Lower leg skin (tissue), 3 donors: ENCODE measurements around the gene MDGA2.

Experiments
- POLR2A ChIP-seq, 2 donors: fragments of 450-650 bp; IDR thresholded peaks; one replicate each; pipeline ENCODE4 v1.6.1; 2016 to 2017; ENCODE audit warnings: antibody characterized with exemption in 2 of 2, mild to moderate bottlenecking in 1 of 2, moderate library complexity in 1 of 2
- TF ChIP-seq, protein P1 (sequence below), 3 donors: fragments of 450-650 bp; IDR thresholded peaks; one replicate each; pipeline ENCODE4 v1.5.1; 2016; ENCODE audit warnings: antibody characterized with exemption in 3 of 3, mild to moderate bottlenecking in 3 of 3, moderate library complexity in 2 of 3

- TF ChIP-seq, protein P1, sequence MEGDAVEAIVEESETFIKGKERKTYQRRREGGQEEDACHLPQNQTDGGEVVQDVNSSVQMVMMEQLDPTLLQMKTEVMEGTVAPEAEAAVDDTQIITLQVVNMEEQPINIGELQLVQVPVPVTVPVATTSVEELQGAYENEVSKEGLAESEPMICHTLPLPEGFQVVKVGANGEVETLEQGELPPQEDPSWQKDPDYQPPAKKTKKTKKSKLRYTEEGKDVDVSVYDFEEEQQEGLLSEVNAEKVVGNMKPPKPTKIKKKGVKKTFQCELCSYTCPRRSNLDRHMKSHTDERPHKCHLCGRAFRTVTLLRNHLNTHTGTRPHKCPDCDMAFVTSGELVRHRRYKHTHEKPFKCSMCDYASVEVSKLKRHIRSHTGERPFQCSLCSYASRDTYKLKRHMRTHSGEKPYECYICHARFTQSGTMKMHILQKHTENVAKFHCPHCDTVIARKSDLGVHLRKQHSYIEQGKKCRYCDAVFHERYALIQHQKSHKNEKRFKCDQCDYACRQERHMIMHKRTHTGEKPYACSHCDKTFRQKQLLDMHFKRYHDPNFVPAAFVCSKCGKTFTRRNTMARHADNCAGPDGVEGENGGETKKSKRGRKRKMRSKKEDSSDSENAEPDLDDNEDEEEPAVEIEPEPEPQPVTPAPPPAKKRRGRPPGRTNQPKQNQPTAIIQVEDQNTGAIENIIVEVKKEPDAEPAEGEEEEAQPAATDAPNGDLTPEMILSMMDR (IDR thresholded peaks at IDR 0.05) = no peak
- no peak for TF ChIP-seq POLR2A (IDR thresholded peaks at IDR 0.05)
Observed at GRCh38 chr14:47020500-47020899, 654.9 kb downstream of the MDGA2 start.
